Spleen (tissue), 11 donors: ENCODE results near the gene ZNF184. TPM values are rescaled to one million over a fixed set of nuclear protein-coding genes. Genes with fewer than 3 reads are reported as not detected.

Experiments used
- DNase-seq: peaks from one replicate; pipeline ENCODE4 v3.0.0-alpha.2; 2020
- H3K27ac ChIP-seq, 8 donors: fragments of 200-600 bp; sonication (generic) in 7 of 8; 1 replicate in 4 of 8; 2 replicates in 4 of 8; pipeline versions ENCODE4 v1.5.0 to v1.8.0; 2016 to 2021; ENCODE audit warnings: inconsistent platforms in 4 of 8, mild to moderate bottlenecking in 4 of 8, moderate library complexity in 1 of 8
- H3K27me3 ChIP-seq, 7 donors: fragments of 200-600 bp; sonication (generic) in 6 of 7; replicated peaks in 1 of 7; 1 replicate in 4 of 7; 2 replicates in 3 of 7; pipeline versions ENCODE4 v1.5.0 to v1.8.0; 2016 to 2021; ENCODE audit warnings: inconsistent platforms in 3 of 7, mild to moderate bottlenecking in 1 of 7
- H3K36me3 ChIP-seq, 6 donors: fragments of 200-600 bp; sonication (generic) in 5 of 6; 1 replicate in 4 of 6; 2 replicates in 2 of 6; pipeline versions ENCODE4 v1.5.0 to v1.8.0; 2016 to 2021; ENCODE audit warnings: inconsistent platforms in 2 of 6
- H3K4me1 ChIP-seq, 6 donors: fragments of 200-600 bp; sonication (generic) in 5 of 6; 1 replicate in 3 of 6; 2 replicates in 3 of 6; pipeline versions ENCODE4 v1.5.0 to v1.8.0; 2016 to 2021; ENCODE audit warnings: inconsistent platforms in 3 of 6
- H3K4me3 ChIP-seq, 8 donors: fragments of 200-600 bp; sonication (generic) in 7 of 8; 1 replicate in 4 of 8; 2 replicates in 4 of 8; pipeline versions ENCODE4 v1.5.0 to v1.8.0; 2016 to 2021; ENCODE audit warnings: inconsistent platforms in 4 of 8, mild to moderate bottlenecking in 4 of 8, moderate library complexity in 2 of 8
- H3K9me3 ChIP-seq, 8 donors: fragments of 200-600 bp; sonication (generic) in 7 of 8; 1 replicate in 4 of 8; 2 replicates in 4 of 8; pipeline versions ENCODE4 v1.5.0 to v1.8.0; 2016 to 2021; ENCODE audit warnings: inconsistent platforms in 4 of 8
- CTCF ChIP-seq, 11 experiments: fragments of 200-600 bp in 7 of 11; fragments of 450-650 bp in 4 of 11; sonication (generic) in 4 of 11; IDR thresholded peaks in 8 of 11; conservative IDR thresholded peaks in 3 of 11; 1 replicate in 7 of 11; 2 replicates in 4 of 11; pipeline versions ENCODE4 v1.4.0 to v1.8.0; 2016 to 2021; ENCODE audit warnings: antibody characterized with exemption in 11 of 11, inconsistent platforms in 4 of 11, mild to moderate bottlenecking in 1 of 11
- POLR2A ChIP-seq, 3 donors: fragments of 450-650 bp; IDR thresholded peaks; one replicate each; pipeline ENCODE4 v1.5.1; 2017; ENCODE audit warnings: antibody characterized with exemption in 3 of 3, mild to moderate bottlenecking in 1 of 3
- POLR2AphosphoS5 ChIP-seq, 3 donors: sonication (generic); formaldehyde crosslinking; IDR thresholded peaks; one replicate each; pipeline ENCODE4 v1.5.1; 2017; ENCODE audit warnings: antibody characterized with exemption in 3 of 3
- WGBS, 5 donors: extraction: QIAGEN DNeasy Blood & Tissue Kit in 3 of 5; methylation state at CpG; one replicate each; pipeline versions ENCODE4 v1.1.5 to v1.1.7; 2013 to 2018; 5-methylcytosine and 5-hydroxymethylcytosine counted together
- intact Hi-C: fragments of 100-400 bp; cut with DNase I; formaldehyde crosslinking; loops from one replicate; pipeline ENCODE4 v1.15.0; 2023; ENCODE audit warnings: low total_unique reads
- polyA plus RNA-seq, 3 donors: library from polyadenylated mRNA; stranded (reverse); fragments of 200-250 nt; gene quantifications; one replicate each; pipeline ENCODE4 v1.2.1, GENCODE V29; 2013
- total RNA-seq, 7 donors: library from RNA; depleted of rRNA in 3 of 7; stranded (reverse); fragments of >200 nt in 3 of 7; fragmentation: NEBNext Ultra II Directional in 4 of 7; extraction: Animal tissue kit (Norgen Biotek cat#: 25700) in 4 of 7; gene quantifications; one replicate each; pipeline versions ENCODE4 v1.1.0 to v1.2.1, GENCODE V29; 2016 to 2021
- donor health status: healthy with polysubstance abuse.
- donor health status: DM: no; HTN: no; CAD: no; lungs with moderate emphysema.
- donor health status: DM: no; HTN: no; CAD: no.
- donor health status: Bipolar disorder and iron deficiency.
- donor health status: healthy.
- donor health status: DM: no; HTN: no; CAD: no.
- donor health status: DM: yes; HTN: yes; CAD: no.

The ZNF184 gene
- total and polyA plus RNA-seq, 10 donors = 2.2 to 11.2 (median 7.4) TPM

DNA sequence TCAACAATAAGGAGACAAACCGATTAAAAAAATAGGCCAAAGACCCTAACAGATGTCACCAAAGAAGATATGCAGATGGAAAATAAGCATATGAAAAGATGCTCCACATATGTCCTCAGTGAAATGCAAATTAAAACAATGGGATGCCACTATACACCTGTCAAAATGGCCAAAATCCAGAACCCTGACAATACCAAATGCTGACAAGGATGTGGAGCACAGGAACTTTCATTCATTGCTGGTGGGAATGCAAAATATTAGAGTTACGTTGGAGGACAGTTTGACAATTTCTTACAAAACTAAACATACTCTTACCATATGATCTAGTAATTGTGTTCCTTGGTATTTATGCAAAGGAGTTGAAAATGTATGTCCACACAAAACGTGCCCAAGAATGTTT lies 1.8 kb upstream of the ZNF184 start:
- no peaks in the 10 kb centered on the region for H3K27me3 ChIP-seq
- TF ChIP-seq POLR2A (IDR thresholded peaks at IDR 0.05) = no peak
- no peak for TF ChIP-seq POLR2AphosphoS5 (IDR thresholded peaks at IDR 0.05)
- TF ChIP-seq CTCF (IDR thresholded peaks at IDR 0.05 in 8 of 11, conservative IDR thresholded peaks at IDR 0.05 in 3 of 11) = no peak
- H3K9me3 ChIP-seq = no peaks in the 10 kb centered on the region
- H3K36me3 ChIP-seq = peaks cover 0 to 7% (median under 1%) of the 10 kb centered on the region in 6 donors
- H3K4me3 ChIP-seq = no peak overlapping the region
- H3K4me1 ChIP-seq = peaks cover 11 to 54% (median 39%) of the 10 kb centered on the region in 6 donors
- intact Hi-C loops = loop anchor here (10.0 kb wide), 1 partner anchor 420 kb away; a partner anchor contains a TSS
- 87 to 97% (median 94%) methylated on average over 3 of the region's 3 CpGs for WGBS, 5 donors
- no peak overlapping the region for H3K27ac ChIP-seq
- no peak for DNase-seq

GRCh38 chr6:27474172-27474465 lies 1.2 kb upstream of the ZNF184 start:
- intact Hi-C loops = loop anchor here (10.0 kb wide), 1 partner anchor 421 kb away; a partner anchor contains a TSS
- WGBS, 5 donors = 83 to 89% (median 87%) methylated on average over 4 of the region's 4 CpGs

DNA sequence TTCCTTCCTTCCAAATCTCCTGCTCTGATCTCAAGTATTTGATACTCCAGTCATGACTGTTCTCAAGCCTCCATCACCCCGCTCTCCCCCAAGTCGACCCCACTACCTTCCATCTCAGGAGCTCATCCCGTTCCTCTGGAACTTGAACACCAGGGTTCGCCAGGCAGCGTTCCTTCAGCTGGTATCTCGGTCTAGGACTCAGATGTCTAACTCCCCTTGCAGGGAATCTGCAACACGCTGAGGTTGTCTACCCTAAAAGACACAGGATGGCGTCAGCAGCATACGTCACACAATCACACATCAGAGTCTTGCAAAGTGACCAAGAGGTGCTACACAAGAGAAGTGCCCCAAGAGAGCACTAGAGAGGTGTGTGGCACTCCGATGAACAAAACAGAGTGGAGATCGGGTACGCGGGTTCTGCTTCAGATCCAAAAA lies 706 bp downstream of the ZNF184 start:
- peak overlapping the region; percentile 74 to 96 (median 92) for H3K27ac ChIP-seq
- TF ChIP-seq POLR2AphosphoS5 (IDR thresholded peaks at IDR 0.05) (no peak), POLR2A (IDR thresholded peaks at IDR 0.05) (no peak), CTCF (IDR thresholded peaks at IDR 0.05 in 8 of 11, conservative IDR thresholded peaks at IDR 0.05 in 3 of 11) (no peak)
- no peaks in the 10 kb centered on the region for H3K9me3 ChIP-seq
- no peak for DNase-seq
- H3K27me3 ChIP-seq = no peaks in the 10 kb centered on the region
- peaks cover 17 to 59% (median 29%) of the 10 kb centered on the region in 6 donors for H3K4me1 ChIP-seq
- H3K36me3 ChIP-seq = peaks cover 0 to 32% (median 15%) of the 10 kb centered on the region in 6 donors
- WGBS, 5 donors = 3 to 4% (median 3%) methylated on average over 13 of the region's 13 CpGs
- H3K4me3 ChIP-seq = peak overlapping the region; percentile 42 to 89 (median 72)
- intact Hi-C loops = loop anchor here (10.0 kb wide), 1 partner anchor 423 kb away; a partner anchor contains a TSS

More at GRCh38 chr6:27474172-27474465, 1.2 kb upstream of the ZNF184 start:
- H3K4me1 ChIP-seq = peaks cover 11 to 57% (median 39%) of the 10 kb centered on the region in 6 donors
- no peaks in the 10 kb centered on the region for H3K27me3 ChIP-seq
- no peak for DNase-seq
- no peaks in the 10 kb centered on the region for H3K9me3 ChIP-seq
- no peak overlapping the region for H3K27ac ChIP-seq
- H3K4me3 ChIP-seq = peak overlapping the region in 3 of 8 donors; percentile 66 to 89 (median 67)
- no peak for TF ChIP-seq CTCF (IDR thresholded peaks at IDR 0.05 in 8 of 11, conservative IDR thresholded peaks at IDR 0.05 in 3 of 11)
- no peak for TF ChIP-seq POLR2AphosphoS5 (IDR thresholded peaks at IDR 0.05)
- TF ChIP-seq POLR2A (IDR thresholded peaks at IDR 0.05) = no peak
- peaks cover 0 to 13% (median 3%) of the 10 kb centered on the region in 6 donors for H3K36me3 ChIP-seq

- intact Hi-C loops = loop anchor here (10.0 kb wide), 1 partner anchor 423 kb away; a partner anchor contains a TSS
- Histone ChIP-seq H3K27me3 (no peaks in the 10 kb centered on the region), H3K4me1 (peaks cover 17 to 56% (median 29%) of the 10 kb centered on the region in 6 donors), H3K36me3 (peaks cover 0 to 39% (median 21%) of the 10 kb centered on the region in 6 donors), H3K9me3 (no peaks in the 10 kb centered on the region), H3K4me3 (peak overlapping the region; percentile 42 to 89 (median 72)), H3K27ac (peak overlapping the region in 3 of 8 donors; percentile 91 to 92 (median 91))
- no peak for DNase-seq
- TF ChIP-seq POLR2A (IDR thresholded peaks at IDR 0.05) (no peak), POLR2AphosphoS5 (IDR thresholded peaks at IDR 0.05) (no peak), CTCF (IDR thresholded peaks at IDR 0.05 in 8 of 11, conservative IDR thresholded peaks at IDR 0.05 in 3 of 11) (no peak)
- WGBS, 5 donors = 46 to 62% (median 59%) methylated on average over 6 of the region's 6 CpGs
Measured at GRCh38 chr6:27471365-27472115, 1.4 kb downstream of the ZNF184 start.
